Panc1 (cell line): ENCODE data around the gene FBXO15. TPM values are rescaled to one million over a fixed set of nuclear protein-coding genes. Genes with fewer than 3 reads are reported as not detected.

Source experiments
- ATAC-seq: fragments of 200-7000 bp; cut with Tn5 transposase; 2 replicates; pipeline ENCODE4 v1.9.1; 2020; ENCODE audit warnings: mild to moderate bottlenecking, moderate library complexity
- Bru-seq: library from RNA; stranded (reverse); fragments of 400-500 nt; gene quantifications from one replicate; lab custom pipeline; 2021; lab: Mats Ljungman, UMichigan
- BruChase-seq, 2 experiments: library from RNA; stranded (reverse); fragments of 400-500 nt; gene quantifications; one replicate each; lab custom pipeline; 2021; lab: Mats Ljungman, UMichigan
- BruUV-seq: library from RNA; stranded (reverse); fragments of 400-500 nt; replicated peaks from 2 replicates; lab custom pipeline; 2021; lab: Mats Ljungman, UMichigan
- CTCF ChIA-PET: fragments of 300-600 bp; sonication (Branson Sonifier 250); formaldehyde crosslinking; loops from one replicate; lab custom pipeline; 2022; ENCODE audit warnings: antibody characterized with exemption; lab: Charles Lee
- POLR2A ChIA-PET: fragments of 300-600 bp; sonication (Branson Sonifier 250); formaldehyde crosslinking; loops from one replicate; lab custom pipeline; 2022; ENCODE audit warnings: antibody characterized with exemption; lab: Charles Lee
- DNase-seq: peaks from one replicate; pipeline ENCODE4 v3.0.0-alpha.2; 2010; ENCODE audit warnings: low read depth, low spot score
- H3K27ac ChIP-seq: 2 replicates; pipeline ENCODE4 v1.5.1; 2011; ENCODE audit warnings: mild to moderate bottlenecking, low read length, inconsistent platforms
- H3K27me3 ChIP-seq: fragments of 200-500 bp; sonication (Bioruptor generic); 2 replicates; pipeline ENCODE4 v1.6.0; 2014; ENCODE audit warnings: low read length, inconsistent platforms; ENCODE audit not compliant: control insufficient read depth, insufficient read depth
- H3K36me3 ChIP-seq: fragments of 200-500 bp; sonication (Bioruptor generic); 2 replicates; pipeline ENCODE4 v1.5.1; 2014; ENCODE audit warnings: inconsistent platforms, mild to moderate bottlenecking, low read length, moderate library complexity; ENCODE audit not compliant: control insufficient read depth, insufficient read depth
- H3K4me1 ChIP-seq: 2 replicates; pipeline ENCODE4 v1.5.1; 2011; ENCODE audit warnings: inconsistent platforms, mild to moderate bottlenecking, low read length, moderate library complexity; ENCODE audit not compliant: control insufficient read depth, insufficient read depth
- H3K4me3 ChIP-seq, 2 experiments: 2 replicates each; pipeline ENCODE4 v1.5.1; 2011 to 2012; ENCODE audit warnings: low read depth in 2 of 2, low read length in 2 of 2, mild to moderate bottlenecking in 2 of 2, inconsistent platforms in 1 of 2, moderate library complexity in 1 of 2
- H3K9me3 ChIP-seq: fragments of 200-500 bp; sonication (Bioruptor generic); 2 replicates; pipeline ENCODE4 v1.5.1; 2014; ENCODE audit warnings: low read depth, mild to moderate bottlenecking, inconsistent platforms, low read length, moderate library complexity; ENCODE audit not compliant: control insufficient read depth, insufficient read depth
- POLR2AphosphoS5 ChIP-seq: IDR thresholded peaks from 2 replicates; pipeline ENCODE4 v1.6.1; 2012; ENCODE audit warnings: mild to moderate bottlenecking, low read depth, low read length, moderate library complexity
- SIN3A ChIP-seq: IDR thresholded peaks from 2 replicates; pipeline ENCODE4 v1.6.1; 2012; ENCODE audit warnings: low read depth, mild to moderate bottlenecking, low read length, moderate library complexity, borderline replicate concordance; ENCODE audit not compliant: insufficient read depth
- TCF7L2 ChIP-seq: IDR thresholded peaks from 2 replicates; pipeline ENCODE4 v1.6.1; 2011; ENCODE audit warnings: mild to moderate bottlenecking, low read depth, low read length, inconsistent platforms
- in situ Hi-C: cut with HindIII; loops from 2 replicates; pipeline ENCODE4 v1.10.0; 2016; ENCODE audit warnings: low sequenced_read_pairs, low pct_unique_long_range_greater_than_20kb
- intact Hi-C: fragments of 100-400 bp; cut with micrococcal nuclease; formaldehyde crosslinking; loops from one replicate; pipeline ENCODE4 v1.10.0; 2022; ENCODE audit not compliant: unreplicated experiment
- long read RNA-seq: library from polyadenylated mRNA; unstranded; transcript quantifications from one replicate; pipeline ENCODE4 v2.0.0, GENCODE V29; 2021; ENCODE audit not compliant: unreplicated experiment
- polyA plus RNA-seq: library from polyadenylated mRNA; unstranded; fragments of >200 nt; gene quantifications from one replicate; pipeline ENCODE4 v1.2.1, GENCODE V29; 2012; ENCODE audit warnings: missing spikeins; ENCODE audit not compliant: insufficient read length
- total RNA-seq: library from RNA; stranded (reverse); gene quantifications from one replicate; pipeline ENCODE4 v1.2.1, GENCODE V29; 2021; ENCODE audit not compliant: unreplicated experiment
- TF ChIP-seq, protein P1 (sequence below), 2 experiments: IDR thresholded peaks; 2 replicates each; pipeline ENCODE4 v1.6.1; 2011 to 2012; ENCODE audit warnings: low read depth in 2 of 2, control low read depth in 1 of 2, low read length in 1 of 2, mild to moderate bottlenecking in 1 of 2, moderate library complexity in 1 of 2; ENCODE audit not compliant: insufficient read depth in 1 of 2
- TF ChIP-seq, protein P2 (sequence below): fragments of 450-650 bp; IDR thresholded peaks from 2 replicates; pipeline ENCODE4 v1.5.1; 2017; ENCODE audit warnings: mild to moderate bottlenecking

The FBXO15 gene
- total RNA-seq (1.9 TPM), Bru-seq, nascent RNA (percentile 33 among the genes with signal in this experiment), BruChase-seq, experiment 1, labeled RNA remaining after a 2-hour chase (percentile 39 among the genes with signal in this experiment), BruChase-seq, experiment 2, labeled RNA remaining after a 6-hour chase (percentile 34 among the genes with signal in this experiment)
- polyA plus RNA-seq = 2.2 TPM
- long read RNA-seq, partial matches to known transcripts = 0 of 2 reads
- long read RNA-seq, other reads (novel, unspliced or antisense) = 1 of 2 reads

- in situ Hi-C loops = no loop called here
- intact Hi-C loops = no loop called here
Measured at GRCh38 chr18:74147779-74148542, at the start of gene FBXO15, which contains the start of gene TIMM21. Gene FBXO15, minus strand, starts transcription at chr18:74147834. Its CDS starts 49 bp downstream, at chr18:74147785. Gene TIMM21, plus strand, starts transcription at chr18:74148523. Its CDS starts 286 bp downstream, at chr18:74148809.

More at GRCh38 chr18:74147779-74148542, at the start of gene FBXO15, which contains the start of gene TIMM21:
- ChIA-PET POLR2A (no interaction called here), CTCF (no interaction called here)
- H3K9me3 ChIP-seq = no peaks in the 10 kb centered on the region
- peaks cover 19% of the 10 kb centered on the region for H3K4me1 ChIP-seq
- ATAC-seq = peak; percentile 98
- DNase-seq = peak; percentile 99
- H3K36me3 ChIP-seq = no peaks in the 10 kb centered on the region; the same call in 1 of the 2 replicates
- BruUV-seq = no TSS peak
- TF ChIP-seq SIN3A (peak; percentile 99), TCF7L2 (peak; percentile 46; the same call in 1 of the 2 replicates), POLR2AphosphoS5 (peak; percentile 96)
- TF ChIP-seq, protein P1, sequence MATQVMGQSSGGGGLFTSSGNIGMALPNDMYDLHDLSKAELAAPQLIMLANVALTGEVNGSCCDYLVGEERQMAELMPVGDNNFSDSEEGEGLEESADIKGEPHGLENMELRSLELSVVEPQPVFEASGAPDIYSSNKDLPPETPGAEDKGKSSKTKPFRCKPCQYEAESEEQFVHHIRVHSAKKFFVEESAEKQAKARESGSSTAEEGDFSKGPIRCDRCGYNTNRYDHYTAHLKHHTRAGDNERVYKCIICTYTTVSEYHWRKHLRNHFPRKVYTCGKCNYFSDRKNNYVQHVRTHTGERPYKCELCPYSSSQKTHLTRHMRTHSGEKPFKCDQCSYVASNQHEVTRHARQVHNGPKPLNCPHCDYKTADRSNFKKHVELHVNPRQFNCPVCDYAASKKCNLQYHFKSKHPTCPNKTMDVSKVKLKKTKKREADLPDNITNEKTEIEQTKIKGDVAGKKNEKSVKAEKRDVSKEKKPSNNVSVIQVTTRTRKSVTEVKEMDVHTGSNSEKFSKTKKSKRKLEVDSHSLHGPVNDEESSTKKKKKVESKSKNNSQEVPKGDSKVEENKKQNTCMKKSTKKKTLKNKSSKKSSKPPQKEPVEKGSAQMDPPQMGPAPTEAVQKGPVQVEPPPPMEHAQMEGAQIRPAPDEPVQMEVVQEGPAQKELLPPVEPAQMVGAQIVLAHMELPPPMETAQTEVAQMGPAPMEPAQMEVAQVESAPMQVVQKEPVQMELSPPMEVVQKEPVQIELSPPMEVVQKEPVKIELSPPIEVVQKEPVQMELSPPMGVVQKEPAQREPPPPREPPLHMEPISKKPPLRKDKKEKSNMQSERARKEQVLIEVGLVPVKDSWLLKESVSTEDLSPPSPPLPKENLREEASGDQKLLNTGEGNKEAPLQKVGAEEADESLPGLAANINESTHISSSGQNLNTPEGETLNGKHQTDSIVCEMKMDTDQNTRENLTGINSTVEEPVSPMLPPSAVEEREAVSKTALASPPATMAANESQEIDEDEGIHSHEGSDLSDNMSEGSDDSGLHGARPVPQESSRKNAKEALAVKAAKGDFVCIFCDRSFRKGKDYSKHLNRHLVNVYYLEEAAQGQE (IDR thresholded peaks at IDR 0.05; ENCODE audit: insufficient read depth in 1 of 2, low read depth in 2 of 2, low read length in 1 of 2) = 0 out of 4 replicates have a peak, but pooled peaks of 1 of the 2 experiments have one; percentile 23
- TF ChIP-seq, protein P2, sequence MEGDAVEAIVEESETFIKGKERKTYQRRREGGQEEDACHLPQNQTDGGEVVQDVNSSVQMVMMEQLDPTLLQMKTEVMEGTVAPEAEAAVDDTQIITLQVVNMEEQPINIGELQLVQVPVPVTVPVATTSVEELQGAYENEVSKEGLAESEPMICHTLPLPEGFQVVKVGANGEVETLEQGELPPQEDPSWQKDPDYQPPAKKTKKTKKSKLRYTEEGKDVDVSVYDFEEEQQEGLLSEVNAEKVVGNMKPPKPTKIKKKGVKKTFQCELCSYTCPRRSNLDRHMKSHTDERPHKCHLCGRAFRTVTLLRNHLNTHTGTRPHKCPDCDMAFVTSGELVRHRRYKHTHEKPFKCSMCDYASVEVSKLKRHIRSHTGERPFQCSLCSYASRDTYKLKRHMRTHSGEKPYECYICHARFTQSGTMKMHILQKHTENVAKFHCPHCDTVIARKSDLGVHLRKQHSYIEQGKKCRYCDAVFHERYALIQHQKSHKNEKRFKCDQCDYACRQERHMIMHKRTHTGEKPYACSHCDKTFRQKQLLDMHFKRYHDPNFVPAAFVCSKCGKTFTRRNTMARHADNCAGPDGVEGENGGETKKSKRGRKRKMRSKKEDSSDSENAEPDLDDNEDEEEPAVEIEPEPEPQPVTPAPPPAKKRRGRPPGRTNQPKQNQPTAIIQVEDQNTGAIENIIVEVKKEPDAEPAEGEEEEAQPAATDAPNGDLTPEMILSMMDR = no peak
- H3K27me3 ChIP-seq = peaks cover 7% of the 10 kb centered on the region; the same call in 1 of the 2 replicates
- H3K4me3 ChIP-seq = peak within 1 kb of the TSS; percentile 92 to 99
- peak within 1 kb of the TSS; percentile 100 for H3K27ac ChIP-seq
